Activated CD8-positive, alpha-beta memory T cell treated with anti-CD3 and anti-CD28 coated beads for 24 hours (primary cell): Measurements from ENCODE around the gene SMIM36.
"Not testable (repeated sequence)": the region's sequence is repeated elsewhere in the genome, so short reads cannot be mapped to it uniquely, and the experiment has no call there.

Source experiments
- DNase-seq: peaks from one replicate; pipeline ENCODE4 v3.0.0-alpha.2; 2020

Gene SMIM36

GRCh38 chr17:55433029-55433628 is 78.1 kb downstream of the SMIM36 start:
- DNase-seq: no peak

- no peak for DNase-seq
Measured at GRCh38 chr17:55432358-55433028, 78.8 kb downstream of the SMIM36 start.

- DNase-seq: not testable (repeated sequence)
Measured at GRCh38 chr17:55431914-55432313, 79.3 kb downstream of the SMIM36 start.

GRCh38 chr17:55430541-55431288 is 80.5 kb downstream of the SMIM36 start:
- DNase-seq: no peak

- DNase-seq: no peak
Measured at GRCh38 chr17:55427587-55427882, 83.7 kb downstream of the SMIM36 start.

GRCh38 chr17:55426851-55427586 is 84.2 kb downstream of the SMIM36 start:
- DNase-seq: no peak

GRCh38 chr17:55424893-55425540 is 86.2 kb downstream of the SMIM36 start:
- DNase-seq: no peak

GRCh38 chr17:55423535-55423934 is 87.7 kb downstream of the SMIM36 start:
- DNase-seq: no peak

GRCh38 chr17:55422828-55423164 is 88.5 kb downstream of the SMIM36 start:
- not testable (repeated sequence) for DNase-seq

GRCh38 chr17:55421179-55421934 is 89.9 kb downstream of the SMIM36 start, which contains the start of gene MMD:
TSS of gene MMD (minus strand) at chr17:55421835. CDS start at chr17:55421695, 140 bp downstream.
- DNase-seq: no peak

- DNase-seq: peak; percentile 81
Measured at GRCh38 chr17:55420776-55421178, 90.5 kb downstream of the SMIM36 start.

GRCh38 chr17:55420067-55420775 is 91.0 kb downstream of the SMIM36 start:
- peak; percentile 70 for DNase-seq

- DNase-seq: no peak
Measured at GRCh38 chr17:55418369-55419268, 92.6 kb downstream of the SMIM36 start.

GRCh38 chr17:55417411-55418268 is 93.6 kb downstream of the SMIM36 start:
- no peak for DNase-seq

GRCh38 chr17:55416470-55417052 is 94.7 kb downstream of the SMIM36 start:
- no peak for DNase-seq

- no peak for DNase-seq
Measured at GRCh38 chr17:55416000-55416399, 95.3 kb downstream of the SMIM36 start.

- no peak for DNase-seq
Measured at GRCh38 chr17:55414983-55415382, 96.3 kb downstream of the SMIM36 start.

- no peak for DNase-seq
Measured at GRCh38 chr17:55413825-55414489, 97.3 kb downstream of the SMIM36 start.

GRCh38 chr17:55411463-55411855 is 99.8 kb downstream of the SMIM36 start:
- no peak for DNase-seq
